Subcutaneous abdominal adipose tissue (tissue), 5 donors: ENCODE results near the gene ERC2.

ENCODE experiments used
- H3K27ac ChIP-seq: one replicate; pipeline ENCODE4 v1.7.0; 2013; ENCODE audit warnings: low read depth, mild to moderate bottlenecking, inconsistent platforms, low read length, moderate library complexity
- H3K27me3 ChIP-seq, 5 donors: one replicate each; pipeline ENCODE4 v1.7.0; 2013; ENCODE audit warnings: low read length in 5 of 5, inconsistent platforms in 1 of 5; ENCODE audit not compliant: control insufficient read depth in 5 of 5, insufficient read depth in 4 of 5
- H3K36me3 ChIP-seq, 5 donors: one replicate each; pipeline ENCODE4 v1.7.0; 2013; ENCODE audit warnings: low read length in 5 of 5; ENCODE audit not compliant: control insufficient read depth in 5 of 5, insufficient read depth in 5 of 5
- H3K4me1 ChIP-seq, 5 donors: one replicate each; pipeline ENCODE4 v1.7.0; 2013; ENCODE audit warnings: low read length in 5 of 5, mild to moderate bottlenecking in 3 of 5, moderate library complexity in 1 of 5; ENCODE audit not compliant: control insufficient read depth in 5 of 5, insufficient read depth in 5 of 5
- H3K4me3 ChIP-seq, 5 donors: one replicate each; pipeline ENCODE4 v1.7.0; 2013; ENCODE audit warnings: low read length in 5 of 5, low read depth in 1 of 5
- H3K9ac ChIP-seq, 5 donors: one replicate each; pipeline ENCODE4 v1.7.0; 2013; ENCODE audit warnings: low read length in 5 of 5, mild to moderate bottlenecking in 4 of 5, moderate library complexity in 3 of 5
- H3K9me3 ChIP-seq, 5 donors: one replicate each; pipeline ENCODE4 v1.7.0; 2013; ENCODE audit warnings: low read length in 5 of 5; ENCODE audit not compliant: control insufficient read depth in 5 of 5
- donor health status: healthy.
- donor health status: healthy.
- donor health status: healthy.
- donor health status: healthy.
- donor health status: healthy.

ERC2 gene

DNA sequence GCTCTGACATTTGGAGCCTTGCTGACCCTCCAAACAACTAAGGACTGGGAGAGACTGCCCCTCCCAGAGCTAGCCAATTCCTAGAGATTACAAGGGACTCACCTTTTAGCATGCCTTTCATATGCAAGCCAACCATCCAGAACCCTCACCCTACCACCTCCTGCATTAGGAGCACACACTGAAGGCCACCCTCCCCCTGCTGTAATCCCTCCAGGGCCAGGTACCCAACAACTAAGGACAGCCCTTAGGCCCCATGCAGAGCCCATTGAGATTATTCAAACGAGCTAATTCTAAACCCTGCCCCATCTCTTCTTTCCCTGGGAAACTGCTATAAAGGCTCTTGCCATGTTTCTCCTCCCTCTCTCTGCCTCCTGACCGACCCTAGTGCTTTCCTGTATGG is 352.6 kb downstream of the ERC2 start:
- Histone ChIP-seq H3K27me3 (no peaks in the 10 kb centered on the region), H3K36me3 (no peaks in the 10 kb centered on the region), H3K4me1 (peaks cover 0 to 4% (median 0%) of the 10 kb centered on the region in 5 donors), H3K27ac (no peak overlapping the region), H3K9ac (no peak overlapping the region), H3K9me3 (peaks cover 0 to 12% (median 10%) of the 10 kb centered on the region in 5 donors), H3K4me3 (no peak overlapping the region)

DNA sequence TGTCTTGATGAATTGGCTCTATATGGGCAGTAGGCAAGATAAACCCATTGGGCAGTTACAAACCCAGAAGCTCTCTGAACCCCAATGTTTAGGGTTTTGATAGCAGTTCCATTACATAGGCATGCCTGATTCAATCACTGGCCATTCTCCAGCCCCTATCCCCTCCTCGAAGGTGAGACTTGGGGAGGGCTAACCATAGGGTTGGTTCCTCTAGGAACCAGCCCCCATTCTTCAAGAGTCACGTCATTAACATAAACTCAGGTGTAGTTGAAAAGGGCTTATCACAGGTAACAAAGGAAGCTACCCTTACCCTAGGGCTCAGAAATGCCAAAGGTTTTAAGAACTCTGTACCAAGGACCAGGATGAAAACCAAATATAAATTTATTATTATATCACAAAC is 353.1 kb downstream of the ERC2 start:
- Histone ChIP-seq H3K27me3 (no peaks in the 10 kb centered on the region), H3K9me3 (peaks cover 0 to 12% (median 10%) of the 10 kb centered on the region in 5 donors), H3K4me3 (no peak overlapping the region), H3K27ac (no peak overlapping the region), H3K9ac (no peak overlapping the region), H3K4me1 (peaks cover 0 to 4% (median 0%) of the 10 kb centered on the region in 5 donors), H3K36me3 (no peaks in the 10 kb centered on the region)

DNA sequence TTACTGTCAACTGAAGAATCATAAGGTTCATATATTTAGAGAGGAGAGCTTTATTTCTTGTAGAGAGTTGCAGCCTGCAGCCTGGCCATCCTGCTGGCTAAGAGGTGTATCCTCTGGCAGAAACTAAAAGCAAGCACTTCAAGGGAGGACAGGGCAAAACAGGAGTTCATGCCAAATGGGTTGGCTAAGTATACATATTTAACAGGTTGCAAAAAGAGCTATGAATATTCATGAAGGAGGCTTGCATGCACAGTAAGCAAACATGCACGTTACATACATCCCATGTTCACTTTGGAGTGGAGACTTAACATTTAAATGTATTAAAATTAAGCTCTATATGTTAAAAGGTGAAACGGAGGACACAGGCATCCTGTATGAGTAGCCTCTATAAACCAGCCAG is 354.4 kb downstream of the ERC2 start:
- peaks cover 0 to 2% (median 0%) of the 10 kb centered on the region in 5 donors for H3K4me1 ChIP-seq
- H3K4me3 ChIP-seq, result no peak overlapping the region
- H3K27me3 ChIP-seq, result no peaks in the 10 kb centered on the region
- H3K9ac ChIP-seq, result no peak overlapping the region
- peaks cover 0 to 12% (median 10%) of the 10 kb centered on the region in 5 donors for H3K9me3 ChIP-seq
- H3K27ac ChIP-seq, result no peak overlapping the region
- H3K36me3 ChIP-seq, result no peaks in the 10 kb centered on the region

DNA sequence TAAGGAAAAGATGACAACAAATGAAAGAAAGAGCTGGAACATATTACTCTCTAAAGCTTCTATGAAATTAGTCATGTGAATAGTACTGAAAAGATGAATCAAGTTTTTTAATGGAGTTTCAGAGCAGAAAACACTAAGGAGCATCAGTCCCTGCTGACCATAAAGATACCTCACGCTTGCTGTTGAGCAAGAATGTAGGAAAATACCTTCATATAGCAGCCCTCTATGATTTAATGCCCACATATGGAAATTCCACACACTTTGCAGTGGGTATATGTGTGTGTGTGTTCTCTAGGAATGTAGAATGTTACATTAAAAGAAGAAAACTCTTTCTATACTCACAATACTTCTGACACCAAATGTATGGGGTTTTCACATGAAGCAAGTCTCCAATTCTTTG is 355.0 kb downstream of the ERC2 start:
- no peaks in the 10 kb centered on the region for H3K27me3 ChIP-seq

DNA sequence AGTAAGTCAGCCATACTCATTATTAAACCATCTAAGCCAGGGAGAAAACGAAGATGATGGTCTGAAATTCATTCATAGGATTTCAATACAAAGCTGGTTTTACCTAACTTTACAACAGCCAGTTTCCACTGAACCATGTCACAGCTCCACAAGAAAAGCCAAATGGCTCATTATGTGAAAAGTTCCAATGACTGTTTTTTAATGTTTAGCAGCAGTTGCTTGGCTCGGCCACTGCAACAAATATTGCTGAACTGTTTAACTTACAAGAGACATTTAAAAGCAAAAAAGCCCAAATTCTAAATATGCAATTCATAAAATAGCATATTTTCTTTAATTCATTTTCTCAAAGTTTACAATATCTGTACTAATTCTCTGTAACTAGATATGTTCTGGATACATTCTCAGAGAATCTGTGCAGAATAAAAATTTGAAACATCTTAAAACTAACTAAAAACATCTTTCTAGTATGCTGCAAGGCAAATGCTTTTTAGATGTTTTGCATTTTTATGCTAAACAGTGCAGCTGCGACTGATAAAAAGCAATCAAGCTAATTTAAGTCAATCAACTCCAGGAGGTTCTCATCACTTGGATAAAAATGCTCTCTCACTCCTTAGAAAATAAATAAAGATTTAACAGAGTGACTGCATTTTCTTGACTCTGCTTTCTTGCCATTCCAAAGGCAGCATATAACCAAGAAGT is 356.5 kb downstream of the ERC2 start:
- no peak overlapping the region for H3K27ac ChIP-seq
- H3K9me3 ChIP-seq, result peaks cover 0 to 12% (median 10%) of the 10 kb centered on the region in 5 donors
- H3K36me3 ChIP-seq, result no peaks in the 10 kb centered on the region
- no peak overlapping the region for H3K4me3 ChIP-seq
- H3K27me3 ChIP-seq, result no peaks in the 10 kb centered on the region
- H3K9ac ChIP-seq, result no peak overlapping the region
- H3K4me1 ChIP-seq, result no peaks in the 10 kb centered on the region

More for the DNA sequence above, 355.0 kb downstream of the ERC2 start:
- no peaks in the 10 kb centered on the region for H3K36me3 ChIP-seq
- no peak overlapping the region for H3K9ac ChIP-seq
- no peaks in the 10 kb centered on the region for H3K4me1 ChIP-seq
- peaks cover 0 to 12% (median 10%) of the 10 kb centered on the region in 5 donors for H3K9me3 ChIP-seq
- no peak overlapping the region for H3K4me3 ChIP-seq
- no peak overlapping the region for H3K27ac ChIP-seq

DNA sequence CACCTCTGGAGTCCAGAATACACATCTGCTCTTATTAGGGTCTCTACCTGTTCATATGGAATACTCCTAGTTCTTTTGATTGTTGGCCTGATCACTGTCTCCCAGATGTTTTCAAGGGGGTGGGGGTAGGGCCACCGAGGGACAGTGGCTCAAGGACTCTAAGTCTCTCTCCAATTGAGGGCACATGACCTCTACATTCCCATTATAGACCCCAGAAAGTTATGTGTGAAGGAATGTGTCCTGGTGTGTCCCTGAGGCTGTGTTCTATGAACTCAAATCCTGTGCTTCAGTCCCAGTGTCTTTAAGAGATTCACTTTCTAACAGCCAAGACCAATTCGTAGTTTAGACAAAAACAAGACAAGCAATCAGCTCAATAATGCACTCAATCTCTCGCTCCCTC is 357.4 kb downstream of the ERC2 start:
- Histone ChIP-seq H3K27me3 (no peaks in the 10 kb centered on the region), H3K36me3 (no peaks in the 10 kb centered on the region), H3K9me3 (peaks cover 0 to 12% (median 9%) of the 10 kb centered on the region in 5 donors), H3K9ac (no peak overlapping the region), H3K4me3 (no peak overlapping the region), H3K4me1 (no peaks in the 10 kb centered on the region), H3K27ac (no peak overlapping the region)

DNA sequence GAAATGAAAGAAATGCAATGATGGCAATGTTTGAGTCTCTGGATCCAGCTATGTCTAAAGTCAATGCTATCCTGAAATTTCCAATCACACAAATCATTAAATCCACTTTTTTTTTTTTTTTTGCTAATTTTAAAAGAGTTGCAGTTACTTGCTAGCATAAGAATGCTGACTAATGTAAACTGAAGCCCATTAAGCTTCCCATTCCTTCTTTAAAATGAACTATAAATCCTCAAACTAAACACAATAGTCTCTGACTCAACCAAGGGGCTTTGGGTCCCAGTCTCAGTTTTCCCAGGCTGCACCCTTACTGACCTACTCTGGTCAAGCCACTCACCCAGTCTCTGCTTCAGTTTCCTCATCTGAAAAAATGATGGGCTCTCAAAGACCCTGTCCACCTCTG is 361.1 kb downstream of the ERC2 start:
- no peak overlapping the region for H3K9ac ChIP-seq
- no peak overlapping the region for H3K4me3 ChIP-seq
- H3K27ac ChIP-seq, result no peak overlapping the region
- no peaks in the 10 kb centered on the region for H3K4me1 ChIP-seq
- H3K36me3 ChIP-seq, result no peaks in the 10 kb centered on the region
- H3K9me3 ChIP-seq, result no peaks in the 10 kb centered on the region
- H3K27me3 ChIP-seq, result no peaks in the 10 kb centered on the region

DNA sequence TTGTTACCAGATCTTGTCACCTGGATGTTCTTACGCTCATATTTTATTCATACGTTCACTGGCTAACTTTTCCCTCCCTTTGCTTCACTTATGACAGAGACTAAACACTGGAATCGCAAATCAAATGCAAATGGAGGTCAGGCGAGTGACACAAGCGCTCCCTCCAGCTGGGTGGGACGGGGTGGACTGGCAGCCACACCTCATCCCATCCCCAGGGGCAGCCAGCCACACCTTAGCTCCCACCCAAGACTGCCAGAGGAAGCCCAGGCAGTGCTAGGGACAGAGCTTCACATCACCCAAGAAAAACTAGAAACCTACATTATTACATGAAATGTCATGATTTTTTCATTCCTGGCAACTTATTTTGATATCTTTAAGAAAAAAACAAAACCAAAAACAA is 366.2 kb downstream of the ERC2 start:
- H3K27me3 ChIP-seq, result peaks cover 0 to 2% (median 0%) of the 10 kb centered on the region in 5 donors
- H3K27ac ChIP-seq, result no peak overlapping the region
- no peaks in the 10 kb centered on the region for H3K4me1 ChIP-seq
- H3K4me3 ChIP-seq, result no peak overlapping the region
- no peak overlapping the region for H3K9ac ChIP-seq
- no peaks in the 10 kb centered on the region for H3K9me3 ChIP-seq
- no peaks in the 10 kb centered on the region for H3K36me3 ChIP-seq

DNA sequence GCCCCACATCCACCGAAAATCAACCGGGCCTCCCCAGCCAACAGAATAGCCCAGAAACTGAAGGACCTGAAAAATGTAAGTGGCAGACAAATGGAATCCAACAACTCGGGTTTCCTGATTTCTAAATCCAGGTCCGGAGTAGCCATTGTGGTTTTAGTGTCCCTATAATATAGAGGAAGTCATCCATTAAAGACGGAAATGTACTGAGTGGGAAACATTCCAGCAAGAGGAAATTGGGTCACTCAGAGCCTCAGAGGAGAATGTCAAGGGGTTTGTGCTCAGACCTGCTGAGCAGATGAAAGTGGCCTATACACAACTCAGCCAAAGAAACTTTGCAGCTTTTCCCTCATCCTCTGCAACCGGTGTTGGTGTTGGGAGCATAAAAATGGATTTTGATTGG is 366.7 kb downstream of the ERC2 start:
- no peaks in the 10 kb centered on the region for H3K4me1 ChIP-seq
- no peak overlapping the region for H3K4me3 ChIP-seq
- no peaks in the 10 kb centered on the region for H3K9me3 ChIP-seq
- H3K36me3 ChIP-seq, result no peaks in the 10 kb centered on the region
- peaks cover 0 to 2% (median 0%) of the 10 kb centered on the region in 5 donors for H3K27me3 ChIP-seq
- H3K9ac ChIP-seq, result no peak overlapping the region
- no peak overlapping the region for H3K27ac ChIP-seq

DNA sequence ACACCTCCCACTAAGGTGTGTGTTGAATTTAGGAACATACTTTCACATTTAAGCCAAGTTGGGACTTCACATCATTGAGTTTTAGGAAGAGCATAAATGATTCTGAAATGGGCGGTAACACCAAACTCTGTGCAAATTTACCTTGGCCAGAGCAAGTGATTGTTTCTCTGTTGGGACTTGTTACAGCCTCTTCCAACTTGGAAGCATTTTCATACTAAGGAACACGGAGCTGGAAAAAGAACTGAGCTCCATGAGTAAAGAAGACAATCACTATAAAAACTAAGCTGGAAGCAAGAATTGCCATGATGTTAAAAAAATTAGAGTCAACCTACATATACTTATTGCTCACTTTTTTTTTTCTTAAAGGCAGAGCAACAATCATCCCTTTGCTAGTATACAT is 371.3 kb downstream of the ERC2 start:
- Histone ChIP-seq H3K27ac (no peak overlapping the region), H3K9me3 (no peaks in the 10 kb centered on the region), H3K4me3 (no peak overlapping the region), H3K9ac (no peak overlapping the region), H3K4me1 (peaks cover 0 to 5% (median 0%) of the 10 kb centered on the region in 5 donors), H3K27me3 (peaks cover 0 to 2% (median 0%) of the 10 kb centered on the region in 5 donors), H3K36me3 (no peaks in the 10 kb centered on the region)
